Panc1 (cell line): ENCODE measurements around the gene TMC8. TPM values are rescaled to one million over a fixed set of nuclear protein-coding genes. Genes with fewer than 3 reads are reported as not detected.

Experiments used
- ATAC-seq: fragments of 200-7000 bp; cut with Tn5 transposase; 2 replicates; pipeline ENCODE4 v1.9.1; 2020; ENCODE audit warnings: mild to moderate bottlenecking, moderate library complexity
- BruUV-seq: library from RNA; stranded (reverse); fragments of 400-500 nt; replicated peaks from 2 replicates; lab custom pipeline; 2021; lab: Mats Ljungman, UMichigan
- CTCF ChIA-PET: fragments of 300-600 bp; sonication (Branson Sonifier 250); formaldehyde crosslinking; loops from one replicate; lab custom pipeline; 2022; ENCODE audit warnings: antibody characterized with exemption; lab: Charles Lee
- POLR2A ChIA-PET: fragments of 300-600 bp; sonication (Branson Sonifier 250); formaldehyde crosslinking; loops from one replicate; lab custom pipeline; 2022; ENCODE audit warnings: antibody characterized with exemption; lab: Charles Lee
- DNase-seq: peaks from one replicate; pipeline ENCODE4 v3.0.0-alpha.2; 2010; ENCODE audit warnings: low read depth, low spot score
- H3K27ac ChIP-seq: 2 replicates; pipeline ENCODE4 v1.5.1; 2011; ENCODE audit warnings: mild to moderate bottlenecking, low read length, inconsistent platforms
- H3K27me3 ChIP-seq: fragments of 200-500 bp; sonication (Bioruptor generic); 2 replicates; pipeline ENCODE4 v1.6.0; 2014; ENCODE audit warnings: low read length, inconsistent platforms; ENCODE audit not compliant: control insufficient read depth, insufficient read depth
- H3K36me3 ChIP-seq: fragments of 200-500 bp; sonication (Bioruptor generic); 2 replicates; pipeline ENCODE4 v1.5.1; 2014; ENCODE audit warnings: inconsistent platforms, mild to moderate bottlenecking, low read length, moderate library complexity; ENCODE audit not compliant: control insufficient read depth, insufficient read depth
- H3K4me1 ChIP-seq: 2 replicates; pipeline ENCODE4 v1.5.1; 2011; ENCODE audit warnings: inconsistent platforms, mild to moderate bottlenecking, low read length, moderate library complexity; ENCODE audit not compliant: control insufficient read depth, insufficient read depth
- H3K4me3 ChIP-seq, 2 experiments: 2 replicates each; pipeline ENCODE4 v1.5.1; 2011 to 2012; ENCODE audit warnings: low read depth in 2 of 2, low read length in 2 of 2, mild to moderate bottlenecking in 2 of 2, inconsistent platforms in 1 of 2, moderate library complexity in 1 of 2
- H3K9me3 ChIP-seq: fragments of 200-500 bp; sonication (Bioruptor generic); 2 replicates; pipeline ENCODE4 v1.5.1; 2014; ENCODE audit warnings: low read depth, mild to moderate bottlenecking, inconsistent platforms, low read length, moderate library complexity; ENCODE audit not compliant: control insufficient read depth, insufficient read depth
- POLR2AphosphoS5 ChIP-seq: IDR thresholded peaks from 2 replicates; pipeline ENCODE4 v1.6.1; 2012; ENCODE audit warnings: mild to moderate bottlenecking, low read depth, low read length, moderate library complexity
- SIN3A ChIP-seq: IDR thresholded peaks from 2 replicates; pipeline ENCODE4 v1.6.1; 2012; ENCODE audit warnings: low read depth, mild to moderate bottlenecking, low read length, moderate library complexity, borderline replicate concordance; ENCODE audit not compliant: insufficient read depth
- TCF7L2 ChIP-seq: IDR thresholded peaks from 2 replicates; pipeline ENCODE4 v1.6.1; 2011; ENCODE audit warnings: mild to moderate bottlenecking, low read depth, low read length, inconsistent platforms
- in situ Hi-C: cut with HindIII; loops from 2 replicates; pipeline ENCODE4 v1.10.0; 2016; ENCODE audit warnings: low sequenced_read_pairs, low pct_unique_long_range_greater_than_20kb
- intact Hi-C: fragments of 100-400 bp; cut with micrococcal nuclease; formaldehyde crosslinking; loops from one replicate; pipeline ENCODE4 v1.10.0; 2022; ENCODE audit not compliant: unreplicated experiment
- total RNA-seq: library from RNA; stranded (reverse); gene quantifications from one replicate; pipeline ENCODE4 v1.2.1, GENCODE V29; 2021; ENCODE audit not compliant: unreplicated experiment
- TF ChIP-seq, protein P1 (sequence below): fragments of 450-650 bp; IDR thresholded peaks from 2 replicates; pipeline ENCODE4 v1.5.1; 2017; ENCODE audit warnings: mild to moderate bottlenecking
- TF ChIP-seq, protein P2 (sequence below), 2 experiments: IDR thresholded peaks; 2 replicates each; pipeline ENCODE4 v1.6.1; 2011 to 2012; ENCODE audit warnings: low read depth in 2 of 2, control low read depth in 1 of 2, low read length in 1 of 2, mild to moderate bottlenecking in 1 of 2, moderate library complexity in 1 of 2; ENCODE audit not compliant: insufficient read depth in 1 of 2

Gene TMC8
- total RNA-seq, 1 experiment from 2014 or later: 1.4 TPM

GRCh38 chr17:78129351-78130089 lies 1.1 kb upstream of the TMC8 start:
- Histone ChIP-seq H3K36me3 (peaks cover 2% of the 10 kb centered on the region; the same call in 1 of the 2 replicates), H3K4me3 (peak overlapping the region in 1 of 2 experiments; percentile 73; a peak in 2 of 4 replicates), H3K9me3 (no peaks in the 10 kb centered on the region), H3K4me1 (peaks cover 41% of the 10 kb centered on the region), H3K27ac (peak overlapping the region; percentile 44; the same call in 1 of the 2 replicates), H3K27me3 (no peaks in the 10 kb centered on the region)
- in situ Hi-C loops: no loop called here
- DNase-seq: no peak
- ChIA-PET CTCF (interaction anchor here (0.8 kb wide), 1 partner anchor 13 kb away, joined by 3 read pairs; no protein-coding TSS in a partner anchor), POLR2A (interaction anchor here (0.5 to 0.6 kb wide), 2 partner anchors 184 to 340 kb away, joined by 3 to 4 read pairs; no protein-coding TSS in a partner anchor)
- no TSS peak for BruUV-seq
- ATAC-seq: no peak
- intact Hi-C loops: no loop called here
- TF ChIP-seq, protein P1, sequence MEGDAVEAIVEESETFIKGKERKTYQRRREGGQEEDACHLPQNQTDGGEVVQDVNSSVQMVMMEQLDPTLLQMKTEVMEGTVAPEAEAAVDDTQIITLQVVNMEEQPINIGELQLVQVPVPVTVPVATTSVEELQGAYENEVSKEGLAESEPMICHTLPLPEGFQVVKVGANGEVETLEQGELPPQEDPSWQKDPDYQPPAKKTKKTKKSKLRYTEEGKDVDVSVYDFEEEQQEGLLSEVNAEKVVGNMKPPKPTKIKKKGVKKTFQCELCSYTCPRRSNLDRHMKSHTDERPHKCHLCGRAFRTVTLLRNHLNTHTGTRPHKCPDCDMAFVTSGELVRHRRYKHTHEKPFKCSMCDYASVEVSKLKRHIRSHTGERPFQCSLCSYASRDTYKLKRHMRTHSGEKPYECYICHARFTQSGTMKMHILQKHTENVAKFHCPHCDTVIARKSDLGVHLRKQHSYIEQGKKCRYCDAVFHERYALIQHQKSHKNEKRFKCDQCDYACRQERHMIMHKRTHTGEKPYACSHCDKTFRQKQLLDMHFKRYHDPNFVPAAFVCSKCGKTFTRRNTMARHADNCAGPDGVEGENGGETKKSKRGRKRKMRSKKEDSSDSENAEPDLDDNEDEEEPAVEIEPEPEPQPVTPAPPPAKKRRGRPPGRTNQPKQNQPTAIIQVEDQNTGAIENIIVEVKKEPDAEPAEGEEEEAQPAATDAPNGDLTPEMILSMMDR: no peak
- TF ChIP-seq, protein P2, sequence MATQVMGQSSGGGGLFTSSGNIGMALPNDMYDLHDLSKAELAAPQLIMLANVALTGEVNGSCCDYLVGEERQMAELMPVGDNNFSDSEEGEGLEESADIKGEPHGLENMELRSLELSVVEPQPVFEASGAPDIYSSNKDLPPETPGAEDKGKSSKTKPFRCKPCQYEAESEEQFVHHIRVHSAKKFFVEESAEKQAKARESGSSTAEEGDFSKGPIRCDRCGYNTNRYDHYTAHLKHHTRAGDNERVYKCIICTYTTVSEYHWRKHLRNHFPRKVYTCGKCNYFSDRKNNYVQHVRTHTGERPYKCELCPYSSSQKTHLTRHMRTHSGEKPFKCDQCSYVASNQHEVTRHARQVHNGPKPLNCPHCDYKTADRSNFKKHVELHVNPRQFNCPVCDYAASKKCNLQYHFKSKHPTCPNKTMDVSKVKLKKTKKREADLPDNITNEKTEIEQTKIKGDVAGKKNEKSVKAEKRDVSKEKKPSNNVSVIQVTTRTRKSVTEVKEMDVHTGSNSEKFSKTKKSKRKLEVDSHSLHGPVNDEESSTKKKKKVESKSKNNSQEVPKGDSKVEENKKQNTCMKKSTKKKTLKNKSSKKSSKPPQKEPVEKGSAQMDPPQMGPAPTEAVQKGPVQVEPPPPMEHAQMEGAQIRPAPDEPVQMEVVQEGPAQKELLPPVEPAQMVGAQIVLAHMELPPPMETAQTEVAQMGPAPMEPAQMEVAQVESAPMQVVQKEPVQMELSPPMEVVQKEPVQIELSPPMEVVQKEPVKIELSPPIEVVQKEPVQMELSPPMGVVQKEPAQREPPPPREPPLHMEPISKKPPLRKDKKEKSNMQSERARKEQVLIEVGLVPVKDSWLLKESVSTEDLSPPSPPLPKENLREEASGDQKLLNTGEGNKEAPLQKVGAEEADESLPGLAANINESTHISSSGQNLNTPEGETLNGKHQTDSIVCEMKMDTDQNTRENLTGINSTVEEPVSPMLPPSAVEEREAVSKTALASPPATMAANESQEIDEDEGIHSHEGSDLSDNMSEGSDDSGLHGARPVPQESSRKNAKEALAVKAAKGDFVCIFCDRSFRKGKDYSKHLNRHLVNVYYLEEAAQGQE (IDR thresholded peaks at IDR 0.05; ENCODE audit: insufficient read depth in 1 of 2, low read depth in 2 of 2, low read length in 1 of 2): no peak
- no peak for TF ChIP-seq SIN3A
- no peak for TF ChIP-seq TCF7L2
- TF ChIP-seq POLR2AphosphoS5: no peak

- DNase-seq: no peak
- H3K27me3 ChIP-seq: no peaks in the 10 kb centered on the region
- no peak overlapping the region for H3K4me3 ChIP-seq
- H3K36me3 ChIP-seq: peaks cover 2% of the 10 kb centered on the region; the same call in 1 of the 2 replicates
- POLR2A ChIA-PET: interaction anchor here (0.5 kb wide), 1 partner anchor 341 kb away, joined by 3 read pairs; no protein-coding TSS in a partner anchor
- ATAC-seq: no peak
- in situ Hi-C loops (no loop called here), intact Hi-C loops (no loop called here)
- no peak overlapping the region for H3K27ac ChIP-seq
- peaks cover 38% of the 10 kb centered on the region for H3K4me1 ChIP-seq
- no TSS peak for BruUV-seq
- H3K9me3 ChIP-seq: no peaks in the 10 kb centered on the region
- TF ChIP-seq POLR2AphosphoS5 (no peak), TCF7L2 (no peak), SIN3A (no peak)
- TF ChIP-seq, protein P1: no peak
- TF ChIP-seq, protein P2 (IDR thresholded peaks at IDR 0.05; ENCODE audit: insufficient read depth in 1 of 2, low read depth in 2 of 2, low read length in 1 of 2): no peak
- CTCF ChIA-PET: no interaction called here
Observed at GRCh38 chr17:78130090-78130436, 508 bp upstream of the TMC8 start.
